ENCODE results near the gene AQR.
"Not testable (repeated sequence)": the region's sequence is repeated elsewhere in the genome, so short reads cannot be mapped to it uniquely, and the experiment has no call there.

AQR gene

DNA sequence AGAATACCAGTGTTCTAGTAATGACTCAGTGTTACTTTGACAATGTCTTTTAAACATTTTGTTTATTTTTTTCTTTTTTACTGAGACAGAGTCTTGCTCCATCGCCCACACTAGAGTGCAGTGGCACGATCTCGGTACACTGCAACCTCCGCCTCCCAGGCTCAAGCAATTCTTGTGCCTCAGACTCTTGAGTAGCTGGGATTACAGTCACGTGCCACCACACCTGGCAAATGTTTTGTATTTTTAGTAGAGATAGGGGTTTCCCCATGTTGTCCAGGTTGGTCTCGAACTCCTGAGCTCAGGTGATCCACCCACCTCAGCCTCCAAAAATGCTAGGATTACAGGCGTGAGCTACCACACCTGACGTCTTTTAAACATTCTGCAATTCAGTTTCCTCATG is 15.7 kb downstream of the AQR start:
- DNase-seq (ENCODE audit: low spot score) = no peak

- DNase-seq (ENCODE audit: low spot score) = no peak
Measured at GRCh38 chr15:34952481-34952880, 17.1 kb downstream of the AQR start.

GRCh38 chr15:34951993-34952392 is 17.5 kb downstream of the AQR start:
- no peak for DNase-seq (ENCODE audit: low spot score)

GRCh38 chr15:34944936-34945335 is 24.6 kb downstream of the AQR start:
- no peak for DNase-seq (ENCODE audit: low spot score)

DNA sequence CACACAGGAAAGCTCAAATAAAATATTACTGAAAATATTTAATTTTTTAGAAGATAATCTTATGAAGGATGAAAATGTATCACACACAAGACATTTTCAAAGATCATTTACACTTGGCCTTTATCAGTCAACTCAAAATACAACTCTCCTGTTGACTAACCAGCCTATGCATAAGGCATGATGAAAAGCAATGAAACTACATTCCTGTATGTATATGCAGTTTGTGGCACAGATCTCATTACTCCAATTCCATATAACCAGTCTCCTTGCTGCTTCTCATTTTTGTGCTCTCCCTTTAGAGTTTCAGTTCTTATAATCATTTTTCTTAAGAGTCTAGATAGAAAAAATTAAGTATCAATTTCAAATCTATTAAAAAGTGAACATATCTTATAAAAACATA is 25.8 kb downstream of the AQR start:
- no peak for DNase-seq (ENCODE audit: low spot score)

- not testable (repeated sequence) for DNase-seq (ENCODE audit: low spot score)
Measured at GRCh38 chr15:34943264-34943663, 26.3 kb downstream of the AQR start.

DNA sequence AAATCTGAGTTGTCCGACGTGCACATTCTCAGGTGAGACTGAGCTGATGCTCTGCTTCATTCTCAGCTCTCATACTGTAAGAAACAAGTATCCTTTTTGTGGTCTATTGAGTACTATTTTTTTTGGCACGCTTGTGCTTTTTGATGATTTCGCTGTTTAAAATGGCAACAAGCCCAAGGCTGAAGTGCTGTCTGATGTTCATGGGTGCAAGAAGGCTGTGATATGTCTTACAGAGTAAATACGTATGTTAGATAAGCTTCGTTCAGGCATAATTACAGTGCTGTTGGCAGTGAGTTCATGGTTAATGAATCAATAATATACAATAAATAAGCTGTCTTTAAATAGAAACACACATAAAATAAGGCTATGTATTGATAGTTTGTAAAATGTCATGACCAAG is 27.2 kb downstream of the AQR start:
- no peak for DNase-seq (ENCODE audit: low spot score)

DNA sequence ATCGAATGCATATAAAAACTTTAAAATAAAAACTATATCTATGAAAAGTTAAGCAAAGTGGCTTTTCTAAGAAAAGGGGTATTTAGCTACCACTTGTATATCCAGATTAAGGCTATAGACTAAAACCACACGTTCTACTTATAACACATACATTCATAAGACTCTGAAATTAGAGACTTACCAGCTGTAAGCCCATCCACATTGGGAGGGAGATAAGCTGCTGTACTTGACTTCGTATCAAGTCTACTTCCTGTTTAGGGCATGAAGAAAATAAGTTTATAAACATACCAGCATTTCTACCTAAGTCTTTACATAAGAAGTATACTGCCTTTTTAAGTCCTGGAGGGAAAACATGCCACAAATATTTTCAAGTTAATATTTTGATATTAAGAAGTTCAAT is 27.7 kb downstream of the AQR start:
- no peak for DNase-seq (ENCODE audit: low spot score)

GRCh38 chr15:34941185-34941698 is 28.3 kb downstream of the AQR start:
- no peak for DNase-seq (ENCODE audit: low spot score)

DNA sequence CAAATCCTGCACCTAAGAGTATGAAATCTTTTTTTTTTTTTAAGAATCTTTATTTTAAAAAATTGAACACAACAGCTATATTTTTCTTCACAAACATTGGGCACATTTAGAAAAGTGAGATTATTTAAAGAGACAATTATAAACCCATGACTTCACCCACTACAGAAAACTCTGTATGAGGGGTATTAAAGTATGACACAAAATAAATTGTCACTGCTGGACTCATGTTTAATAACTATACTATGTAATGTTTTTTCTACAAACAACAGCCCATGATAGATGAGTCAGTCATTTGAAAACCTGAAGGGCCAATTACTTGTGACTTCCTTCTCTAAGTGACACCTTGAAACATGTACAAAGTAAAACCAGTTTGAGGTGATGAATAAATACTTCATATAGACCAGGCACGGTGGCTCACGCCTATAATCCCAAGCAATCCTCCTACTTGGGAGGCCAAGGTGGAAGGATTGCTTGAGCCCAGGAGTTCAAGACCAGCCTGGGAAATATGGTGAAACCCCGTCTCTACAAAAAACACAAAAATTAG is 36.0 kb downstream of the AQR start:
- no peak for DNase-seq (ENCODE audit: low spot score)

- DNase-seq (ENCODE audit: low spot score) = not testable (repeated sequence)
Measured at GRCh38 chr15:34928349-34928748, 41.2 kb downstream of the AQR start.

DNA sequence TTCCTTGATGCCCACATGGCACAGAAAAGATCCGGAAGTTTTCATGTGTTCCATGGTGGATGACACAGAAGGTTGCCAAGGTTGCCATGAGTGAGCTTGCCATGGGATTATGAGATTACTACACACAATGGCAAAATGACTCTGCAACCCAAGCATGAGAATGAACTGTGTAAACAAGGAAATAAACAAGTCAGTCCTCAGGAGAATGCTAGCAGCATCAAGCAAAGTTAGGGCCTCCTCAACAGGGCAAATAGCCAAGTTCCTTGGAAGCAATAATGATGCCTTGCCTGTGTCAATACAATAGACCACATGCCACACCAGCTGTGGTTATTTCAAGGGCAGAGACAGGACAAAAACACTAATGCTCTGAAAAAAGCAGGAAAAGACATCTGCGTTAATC is 41.8 kb downstream of the AQR start:
- DNase-seq (ENCODE audit: low spot score) = no peak

DNA sequence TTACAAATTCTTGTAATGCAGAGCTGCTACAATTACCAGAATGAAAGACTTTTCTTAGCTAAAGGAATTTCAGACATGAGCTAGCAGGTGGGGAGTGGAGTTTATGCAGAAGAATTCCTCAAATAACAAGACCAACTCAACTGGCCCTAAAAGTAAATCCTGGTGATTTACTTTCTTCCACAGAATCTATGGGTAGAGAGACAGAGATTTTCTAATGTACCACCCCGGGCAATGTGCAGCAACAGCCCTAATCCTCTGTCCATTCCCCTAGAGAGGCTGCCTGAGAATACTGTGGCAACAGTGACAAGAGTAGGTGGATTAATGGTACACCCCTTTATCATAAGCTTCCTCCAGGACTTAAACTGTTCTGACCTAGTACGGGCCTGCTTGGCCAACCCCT is 55.2 kb downstream of the AQR start:
- no peak for DNase-seq (ENCODE audit: low spot score)

- no peak for DNase-seq (ENCODE audit: low spot score)
Measured at GRCh38 chr15:34905047-34905446, 64.5 kb downstream of the AQR start.

GRCh38 chr15:34904527-34904926 is 65.0 kb downstream of the AQR start:
- no peak for DNase-seq (ENCODE audit: low spot score)

DNA sequence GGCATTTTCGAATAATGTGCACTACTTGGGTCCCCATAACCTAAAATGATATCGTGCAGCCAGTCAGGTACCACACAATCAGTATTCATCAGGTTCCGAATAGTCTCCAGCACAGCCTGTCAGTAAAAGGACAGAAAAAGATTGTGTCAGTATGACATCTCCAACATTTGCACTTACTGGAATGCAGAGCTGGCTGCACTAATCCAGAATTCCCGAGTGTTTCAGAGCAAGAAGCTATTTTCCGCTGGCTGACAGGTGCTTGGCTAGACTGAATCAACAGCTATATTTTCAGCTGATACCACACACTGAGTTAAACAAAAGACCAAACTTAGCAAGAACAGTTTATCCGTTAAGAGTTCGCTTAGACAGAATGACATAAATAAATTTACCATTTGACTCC is 68.8 kb downstream of the AQR start:
- no peak for DNase-seq (ENCODE audit: low spot score)

DNA sequence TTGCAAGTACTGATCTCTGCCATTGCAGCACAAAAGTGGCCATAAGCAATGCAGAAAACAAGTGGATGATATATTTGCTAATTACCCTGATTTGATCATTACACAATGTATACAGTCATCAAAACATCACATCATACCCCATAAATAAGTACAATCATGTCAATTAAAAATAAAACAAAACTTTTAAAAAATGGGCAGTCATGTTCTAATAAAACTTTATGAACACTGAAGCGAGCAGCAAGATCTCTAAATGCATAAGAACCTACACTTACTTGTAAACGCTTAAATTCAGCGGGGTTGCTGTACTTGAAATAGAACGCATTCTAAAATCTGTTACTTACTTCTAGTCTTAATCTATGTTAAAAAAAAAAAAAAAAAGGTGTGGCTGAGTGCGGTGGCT is 73.4 kb downstream of the AQR start:
- DNase-seq (ENCODE audit: low spot score) = no peak

DNA sequence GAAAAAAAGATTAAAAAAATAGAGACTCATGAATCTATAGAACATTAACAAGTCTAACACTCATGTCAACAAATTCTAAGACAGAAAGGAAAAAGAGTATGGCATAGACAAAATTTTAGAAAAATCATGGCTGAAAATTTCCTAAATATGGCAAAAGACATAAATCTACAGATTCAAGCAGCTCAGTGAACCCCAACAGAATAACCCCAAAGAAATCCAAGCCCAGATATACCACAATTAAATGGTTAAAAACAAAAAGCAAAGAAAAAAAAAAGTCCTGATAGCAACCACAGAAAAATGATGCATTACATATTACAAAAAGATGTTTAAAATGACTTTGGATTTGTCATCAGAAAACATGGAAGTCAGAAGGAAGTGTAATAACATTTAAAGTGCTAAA is 75.6 kb downstream of the AQR start:
- DNase-seq (ENCODE audit: low spot score) = no peak

- DNase-seq (ENCODE audit: low spot score) = no peak
Measured at GRCh38 chr15:34892963-34893591, 76.5 kb downstream of the AQR start.

GRCh38 chr15:34890424-34890823 is 79.1 kb downstream of the AQR start:
- DNase-seq (ENCODE audit: low spot score) = no peak

GRCh38 chr15:34889476-34889875 is 80.1 kb downstream of the AQR start:
- DNase-seq (ENCODE audit: low spot score) = no peak

DNA sequence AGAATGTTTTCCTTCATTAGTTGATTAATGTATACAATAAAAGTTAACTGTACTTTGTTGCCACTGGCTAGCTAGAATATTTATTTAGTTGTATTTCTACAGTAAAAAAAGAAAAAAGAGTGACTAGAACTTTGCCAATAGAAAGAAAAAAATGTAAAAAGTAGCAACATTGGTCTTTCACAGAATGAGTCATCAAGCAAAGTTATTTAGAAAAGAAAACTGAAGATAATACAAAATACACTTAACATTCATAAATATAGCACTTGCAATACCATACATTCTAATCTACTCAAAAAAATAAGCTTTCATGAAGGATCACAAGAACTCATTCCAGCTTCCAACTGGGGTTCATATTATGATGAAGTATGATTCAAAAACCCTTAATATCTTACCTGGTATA is 83.4 kb downstream of the AQR start:
- no peak for DNase-seq (ENCODE audit: low spot score)

DNA sequence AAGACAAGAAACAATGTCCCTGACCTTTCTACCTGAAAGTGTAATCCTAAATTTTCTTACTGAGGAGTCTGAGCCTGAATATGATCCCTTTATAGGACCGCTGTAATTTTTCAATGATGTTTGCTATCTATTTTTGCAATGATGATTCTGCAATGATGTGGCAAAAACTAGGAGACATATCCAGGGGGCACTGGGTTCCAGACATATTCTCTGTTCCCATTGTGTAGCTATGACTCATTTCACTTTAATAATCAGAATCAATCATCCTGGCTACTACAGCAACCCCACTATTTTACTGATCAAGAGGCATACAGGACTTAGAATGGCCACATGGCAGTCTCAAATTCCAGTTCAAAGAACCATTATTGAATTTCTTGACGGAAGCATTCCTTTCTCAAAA is 85.9 kb downstream of the AQR start:
- DNase-seq (ENCODE audit: low spot score) = no peak

DNA sequence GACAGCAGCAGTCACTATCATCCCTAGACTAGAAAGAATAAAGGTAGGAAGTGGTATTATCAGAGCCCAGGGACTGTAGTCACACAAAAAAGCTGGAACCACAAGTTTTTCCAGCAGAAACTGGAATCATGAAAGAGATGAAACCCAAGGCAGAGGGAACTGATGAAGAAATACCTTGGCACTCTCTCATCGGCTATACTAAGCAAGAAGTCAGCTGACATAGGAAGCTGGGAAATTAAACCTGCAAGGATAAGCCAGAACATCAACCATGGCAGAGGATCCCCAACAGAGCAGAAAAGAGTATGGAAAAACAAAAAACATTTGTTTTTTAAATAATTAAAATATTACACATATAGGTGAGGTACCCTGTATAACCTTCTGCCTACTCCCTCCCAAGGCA is 86.5 kb downstream of the AQR start:
- DNase-seq (ENCODE audit: low spot score) = no peak
